GM12801 (cell line): ENCODE measurements around the gene LONP2.

Experiments used
- CTCF ChIP-seq: IDR thresholded peaks from one replicate; pipeline ENCODE4 v1.5.1; 2011; ENCODE audit warnings: control low read depth; ENCODE audit not compliant: insufficient read length; ENCODE audit errors: extremely low read depth

The LONP2 gene

GRCh38 chr16:48291754-48292153 lies 47.7 kb downstream of the LONP2 start:
- TF ChIP-seq CTCF, result no peak

- no peak for TF ChIP-seq CTCF
These were observed 48.4 kb downstream of the LONP2 start for GRCh38 chr16:48292452-48292851.

GRCh38 chr16:48294724-48295123 lies 50.6 kb downstream of the LONP2 start:
- TF ChIP-seq CTCF, result no peak

DNA sequence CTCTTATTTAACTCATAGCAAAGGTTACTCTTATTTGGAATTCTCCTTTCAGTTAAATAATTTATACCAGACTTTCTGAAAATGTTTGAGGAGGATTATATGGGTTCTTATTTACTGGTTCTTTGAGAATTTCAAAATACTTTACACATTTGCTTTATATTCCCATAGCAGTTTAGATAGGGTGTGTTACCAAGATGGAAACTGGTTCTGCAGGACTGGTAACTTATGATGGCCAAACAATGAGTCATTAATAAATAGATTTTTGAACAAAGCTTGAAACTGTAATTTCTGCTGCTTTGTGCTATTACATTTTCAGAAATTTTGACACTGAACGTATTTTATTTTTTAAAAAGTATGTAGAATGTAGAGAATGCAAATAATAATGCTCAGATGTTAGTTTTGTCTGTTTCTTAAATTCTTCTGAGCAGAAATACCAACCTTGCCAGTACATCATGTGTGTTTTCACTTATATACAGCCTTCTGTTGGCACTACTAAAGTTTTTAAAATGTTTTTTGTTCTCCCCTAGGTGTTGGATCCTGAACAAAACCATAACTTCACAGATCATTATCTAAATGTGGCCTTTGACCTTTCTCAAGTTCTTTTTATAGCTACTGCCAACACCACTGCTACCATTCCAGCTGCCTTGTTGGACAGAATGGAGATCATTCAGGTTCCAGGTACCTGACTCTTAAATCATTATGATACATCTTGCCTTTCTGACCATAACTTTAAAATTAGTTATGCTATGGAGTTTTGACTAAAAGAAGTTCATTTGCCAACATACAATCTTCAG lies 51.6 kb downstream of the LONP2 start:
- no peak for TF ChIP-seq CTCF

GRCh38 chr16:48299471-48299870 lies 55.4 kb downstream of the LONP2 start:
- TF ChIP-seq CTCF, result no peak

GRCh38 chr16:48300391-48300856 lies 56.3 kb downstream of the LONP2 start:
- no peak for TF ChIP-seq CTCF

- TF ChIP-seq CTCF, result no peak
These were observed 64.4 kb downstream of the LONP2 start for GRCh38 chr16:48308535-48308934.
